HG03280 (cell line): ENCODE data around the gene PXMP4.
"Not testable (repeated sequence)": the region's sequence is repeated elsewhere in the genome, so short reads cannot be mapped to it uniquely, and the experiment has no call there.

Source experiments
- ATAC-seq: cut with Tn5 transposase; IDR thresholded peaks from one replicate; pipeline ENCODE4 v1.9.1; 2021; ENCODE audit warnings: mild to moderate bottlenecking, moderate library complexity; ENCODE audit not compliant: unreplicated experiment

The PXMP4 gene

DNA sequence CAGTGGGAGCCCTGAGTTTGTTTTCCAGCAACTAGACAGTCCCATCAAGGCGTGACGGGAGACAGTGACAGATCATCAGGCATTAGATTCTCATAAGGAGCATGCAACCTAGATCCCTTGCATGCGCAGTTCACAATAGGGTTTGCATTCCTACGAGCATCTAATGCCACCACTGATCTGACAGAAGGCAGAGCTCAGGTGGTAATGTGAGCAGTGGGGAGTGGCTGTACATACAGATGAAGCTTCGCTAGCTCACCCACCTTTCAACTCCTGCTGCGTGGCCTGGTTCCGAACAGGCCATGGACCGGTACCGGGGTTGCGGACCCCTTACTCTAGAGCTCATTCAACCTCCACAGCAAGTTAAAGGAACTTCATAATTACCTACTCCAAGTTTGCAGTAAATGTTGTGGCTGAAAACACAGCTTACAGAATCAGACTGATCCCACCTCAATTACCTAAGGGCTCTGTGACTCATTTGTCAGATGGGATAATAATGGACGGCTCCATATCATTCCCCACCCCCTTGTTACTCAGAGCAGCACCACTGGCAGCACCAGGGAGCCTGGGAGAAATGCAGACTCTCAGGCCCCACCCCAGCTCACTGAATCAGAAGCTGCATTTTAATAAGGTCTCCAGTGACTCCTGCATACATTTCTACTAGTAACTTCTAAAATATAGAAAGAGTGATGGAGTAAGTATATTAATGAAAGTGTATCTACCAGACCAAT is 15.7 kb downstream of the PXMP4 start:
- ATAC-seq: no peak

DNA sequence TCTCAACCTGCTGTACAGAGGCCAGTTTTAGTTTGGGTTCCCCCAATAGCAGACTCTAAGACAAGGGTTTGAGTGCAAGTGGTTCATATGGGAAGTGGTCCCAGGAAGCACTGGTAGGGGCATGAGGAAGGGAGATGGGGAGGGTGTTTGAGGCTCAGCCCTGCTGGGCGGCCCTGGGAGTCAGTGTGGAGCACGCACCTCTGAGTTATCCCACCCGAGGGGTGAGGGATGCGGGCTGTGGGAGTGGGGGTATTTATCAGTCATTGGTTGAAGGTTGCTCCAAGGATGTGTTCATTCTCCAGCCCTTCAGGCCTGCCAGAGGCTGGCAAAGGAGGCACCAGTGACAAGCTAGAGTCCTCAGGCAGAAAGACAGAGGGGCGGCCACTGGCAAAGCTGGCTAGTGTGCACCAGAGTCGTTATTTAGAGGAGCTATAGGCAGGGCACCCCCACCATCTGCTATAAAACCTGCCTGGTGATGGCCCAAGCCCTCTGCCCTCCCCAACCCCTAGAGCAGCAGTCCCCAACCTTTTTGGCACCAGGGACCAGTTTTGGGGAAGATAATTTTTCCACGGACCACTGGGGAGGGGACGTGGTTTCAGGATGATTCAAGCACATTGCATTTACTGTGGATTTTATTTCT is 16.5 kb downstream of the PXMP4 start:
- no peak for ATAC-seq

DNA sequence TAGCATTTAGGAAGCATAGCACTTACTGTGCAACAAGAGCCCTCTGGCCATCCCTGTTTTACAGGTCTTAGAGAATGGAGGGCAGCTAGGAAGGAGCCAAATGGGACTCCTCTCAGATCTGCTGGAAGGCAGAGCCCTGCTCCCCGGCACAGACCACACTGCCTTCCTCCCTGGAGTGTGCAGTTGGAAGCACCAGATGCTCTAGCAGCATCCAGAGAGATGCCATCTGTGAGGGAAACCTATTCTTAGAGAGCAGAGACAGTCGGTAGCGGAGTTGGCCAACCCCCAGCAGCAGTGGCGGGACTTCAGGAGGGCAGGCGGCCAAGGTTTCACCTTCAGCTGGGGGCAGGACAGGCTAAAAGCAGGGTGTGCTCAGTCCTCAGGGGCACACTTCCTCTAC is 17.2 kb downstream of the PXMP4 start:
- no peak for ATAC-seq

DNA sequence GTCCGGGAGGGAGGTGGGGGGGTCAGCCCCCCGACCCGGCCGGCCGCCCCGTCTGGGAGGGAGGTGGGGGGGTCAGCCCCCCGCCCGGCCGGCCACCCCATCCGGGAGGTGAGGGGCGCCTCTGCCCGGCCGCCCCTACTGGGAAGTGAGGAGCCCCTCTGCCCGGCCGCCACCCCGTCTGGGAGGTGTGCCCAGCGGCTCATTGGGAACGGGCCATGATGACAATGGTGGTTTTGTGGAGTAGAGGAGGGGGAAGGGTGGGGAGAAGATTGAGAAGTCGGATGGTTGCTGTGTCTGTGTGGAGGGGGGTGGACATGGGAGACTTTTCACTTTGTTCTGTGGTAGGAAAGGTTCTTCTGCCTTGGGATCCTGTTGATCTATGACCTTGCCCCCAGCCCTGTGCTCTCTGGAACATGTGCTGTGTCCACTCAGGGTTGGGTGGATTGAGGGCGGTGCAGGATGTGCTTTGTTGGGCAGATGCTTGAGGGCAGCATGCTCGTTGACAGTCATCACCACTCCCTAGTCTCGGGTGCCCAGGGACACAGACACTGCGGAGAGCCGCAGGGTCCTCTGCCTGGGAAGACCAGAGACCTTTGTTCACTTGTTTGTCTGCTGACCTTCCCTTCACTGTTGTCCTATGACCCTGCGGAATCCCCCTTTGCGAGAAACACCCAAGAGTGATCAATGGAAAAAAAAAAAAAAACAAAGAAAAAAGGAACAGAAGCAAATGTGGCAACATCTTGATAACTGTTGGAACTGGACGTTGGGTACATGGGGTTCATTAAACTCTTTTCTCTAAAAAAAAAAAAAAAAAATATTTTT is 18.3 kb downstream of the PXMP4 start:
- ATAC-seq: no peak

DNA sequence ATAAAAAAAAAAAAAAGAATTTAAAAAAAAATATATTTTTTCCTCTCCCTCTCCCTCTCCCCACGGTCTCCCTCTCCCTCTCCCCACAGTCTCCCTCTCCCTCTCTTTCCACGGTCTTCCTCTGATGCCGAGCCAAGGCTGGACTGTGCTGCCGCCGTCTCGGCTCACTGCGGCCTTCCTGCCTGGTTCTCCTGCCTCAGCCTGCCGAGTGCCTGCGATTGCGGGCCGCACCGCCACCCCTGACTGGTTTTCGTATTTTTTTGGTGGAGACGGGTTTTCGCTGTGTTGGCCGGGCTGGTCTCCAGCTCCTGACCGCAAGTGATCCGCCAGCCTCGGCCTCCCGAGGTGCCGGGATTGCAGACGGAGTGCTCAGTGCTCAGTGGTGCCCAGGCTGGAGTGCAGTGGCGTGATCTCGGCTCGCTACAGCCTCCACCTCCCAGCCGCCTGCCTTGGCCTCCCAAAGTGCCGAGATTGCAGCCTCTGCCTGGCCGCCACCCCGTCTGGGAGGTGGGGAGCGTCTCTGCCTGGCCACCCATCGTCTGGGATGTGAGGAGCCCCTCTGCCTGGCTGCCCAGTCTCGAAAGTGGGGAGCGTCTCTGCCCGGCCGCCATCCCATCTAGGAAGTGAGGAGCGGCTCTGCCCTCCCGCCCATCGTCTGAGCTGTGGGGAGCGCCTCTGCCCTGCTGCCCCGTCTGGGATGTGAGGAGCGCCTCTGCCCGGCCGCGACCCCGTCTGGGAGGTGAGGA is 19.2 kb downstream of the PXMP4 start:
- ATAC-seq: not testable (repeated sequence)

DNA sequence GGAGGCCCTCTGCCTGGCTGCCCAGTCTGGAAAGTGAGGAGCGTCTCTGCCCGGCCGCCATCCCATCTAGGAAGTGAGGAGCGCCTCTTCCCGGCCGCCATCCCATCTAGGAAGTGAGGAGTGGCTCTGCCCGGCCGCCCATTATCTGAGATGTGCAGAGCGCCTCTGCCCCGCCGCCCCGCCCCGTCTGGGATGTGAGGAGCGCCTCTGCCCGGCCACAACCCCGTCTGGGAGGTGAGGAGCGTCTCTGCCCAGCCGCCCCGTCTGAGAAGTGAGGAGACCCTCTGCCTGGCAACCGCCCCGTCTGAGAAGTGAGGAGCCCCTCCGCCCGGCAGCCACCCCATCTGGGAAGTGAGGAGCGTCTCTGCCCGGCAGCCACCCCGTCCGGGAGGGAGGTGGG is 21.1 kb downstream of the PXMP4 start:
- not testable (repeated sequence) for ATAC-seq

DNA sequence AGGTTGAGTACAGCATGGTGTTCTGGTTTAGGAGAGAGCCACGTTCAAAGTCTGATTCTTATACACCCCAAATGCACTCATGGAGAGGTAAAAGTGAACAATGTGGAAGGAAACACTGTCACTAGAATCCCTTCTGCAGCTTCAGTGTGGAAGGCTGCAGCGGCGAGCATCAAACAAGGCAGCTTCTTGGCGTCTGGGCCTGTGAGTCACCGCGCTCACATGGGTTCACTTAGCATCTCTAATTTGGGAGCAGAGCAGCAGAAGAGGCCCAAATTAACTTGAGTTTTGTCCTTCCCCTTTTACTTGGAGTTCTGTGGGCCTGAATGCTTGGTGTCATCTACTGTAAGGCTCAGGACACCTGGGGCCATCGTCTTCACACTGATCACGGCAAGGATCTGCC is 23.0 kb downstream of the PXMP4 start:
- ATAC-seq: no peak

DNA sequence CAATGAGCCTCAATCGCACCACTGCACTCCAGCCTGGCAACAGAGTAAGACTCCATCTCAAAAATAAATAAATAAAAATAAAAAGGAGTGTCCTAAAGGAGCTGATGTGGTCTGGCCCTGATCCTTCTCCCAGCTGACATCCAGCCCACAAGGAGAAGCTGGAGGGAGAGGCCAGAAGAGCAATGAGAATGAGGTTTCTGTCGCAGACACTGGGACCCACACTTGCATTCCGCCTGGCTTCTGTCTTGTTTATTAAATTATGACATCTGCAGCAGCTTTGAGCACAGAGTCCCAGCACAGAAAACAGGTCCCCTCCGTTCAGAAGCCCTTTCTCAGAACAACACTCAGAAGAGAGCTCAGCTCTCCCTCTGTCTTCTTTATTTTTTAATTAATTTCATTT is 23.7 kb downstream of the PXMP4 start:
- ATAC-seq: no peak

DNA sequence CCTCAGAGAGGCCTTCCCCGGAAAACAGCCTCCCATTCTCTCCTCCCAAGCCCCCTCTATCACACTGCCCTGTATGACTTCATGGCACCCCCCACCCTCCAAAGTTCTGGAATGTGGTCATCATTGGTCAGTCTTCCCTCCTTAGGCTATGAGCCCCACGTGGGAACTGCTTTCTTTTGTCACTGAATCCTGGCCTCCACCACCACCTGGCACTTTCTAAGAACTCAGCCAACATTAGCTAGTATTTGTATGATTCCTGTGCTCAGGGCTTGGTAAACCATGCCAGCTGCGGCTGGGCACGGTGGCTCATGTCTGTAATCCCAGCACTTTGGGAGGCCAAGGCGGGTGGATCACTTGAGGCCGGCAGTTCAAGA is 25.5 kb downstream of the PXMP4 start:
- no peak for ATAC-seq

DNA sequence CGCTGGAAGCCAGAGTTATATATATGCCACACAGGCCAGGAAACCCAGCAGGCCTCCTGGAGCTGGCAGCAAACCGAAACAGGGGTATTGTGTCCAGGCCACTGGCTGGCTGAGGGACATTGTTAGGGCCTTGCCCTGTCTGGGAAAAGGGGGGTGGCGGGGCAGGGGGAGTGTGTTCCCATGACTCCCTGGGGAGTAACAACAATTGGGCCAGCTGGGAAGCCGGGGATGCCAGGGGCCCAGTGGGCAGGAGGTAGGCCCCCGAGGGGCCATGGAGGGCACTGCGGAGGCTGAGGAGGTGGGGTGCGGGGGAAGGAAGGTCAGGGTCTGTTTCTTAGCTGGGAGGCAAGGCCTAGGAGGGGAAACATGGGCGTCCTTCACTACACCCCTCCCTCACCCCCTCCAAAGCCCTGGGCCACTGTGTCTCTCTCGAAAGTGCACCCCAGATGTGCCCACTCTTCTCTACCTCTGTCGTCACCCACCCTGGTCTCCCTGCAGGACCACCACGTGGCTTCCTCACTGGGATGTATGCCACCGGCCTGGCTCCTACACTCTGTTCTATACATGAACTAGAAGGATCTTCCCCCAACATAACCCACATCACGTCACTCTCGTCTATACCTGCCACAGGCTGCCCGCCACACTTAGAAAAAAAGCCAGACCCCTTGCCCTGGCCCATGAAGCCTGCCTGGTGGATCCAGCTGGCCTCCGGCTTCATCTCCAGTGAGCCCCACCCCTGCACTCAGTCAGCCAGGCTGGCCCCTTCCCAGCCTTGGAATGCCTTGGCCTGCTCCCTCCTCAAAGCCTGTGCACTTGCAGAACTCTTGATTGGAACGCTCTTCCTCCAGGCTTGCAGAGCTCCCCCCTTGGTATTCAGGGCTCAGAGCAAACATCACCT is 26.1 kb downstream of the PXMP4 start:
- no peak for ATAC-seq

DNA sequence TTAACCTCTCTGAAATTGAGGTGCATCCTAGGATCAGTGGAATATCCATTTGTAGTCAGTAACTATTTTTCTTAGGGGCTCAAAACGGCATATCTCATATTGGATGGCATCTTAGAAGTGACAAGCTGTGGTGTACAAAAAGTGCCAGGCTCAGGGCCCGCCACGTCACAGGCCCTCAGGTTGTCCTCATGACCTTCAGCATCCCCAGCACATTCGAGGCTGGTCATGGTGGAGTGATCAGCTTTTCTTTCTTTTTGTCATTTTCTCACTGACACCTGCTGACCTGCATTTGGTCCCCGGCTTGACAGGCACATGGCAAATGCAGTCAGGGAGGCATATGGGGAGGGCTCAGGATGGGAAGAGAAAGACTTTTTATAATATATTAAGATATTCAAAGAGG is 26.8 kb downstream of the PXMP4 start:
- ATAC-seq: no peak

DNA sequence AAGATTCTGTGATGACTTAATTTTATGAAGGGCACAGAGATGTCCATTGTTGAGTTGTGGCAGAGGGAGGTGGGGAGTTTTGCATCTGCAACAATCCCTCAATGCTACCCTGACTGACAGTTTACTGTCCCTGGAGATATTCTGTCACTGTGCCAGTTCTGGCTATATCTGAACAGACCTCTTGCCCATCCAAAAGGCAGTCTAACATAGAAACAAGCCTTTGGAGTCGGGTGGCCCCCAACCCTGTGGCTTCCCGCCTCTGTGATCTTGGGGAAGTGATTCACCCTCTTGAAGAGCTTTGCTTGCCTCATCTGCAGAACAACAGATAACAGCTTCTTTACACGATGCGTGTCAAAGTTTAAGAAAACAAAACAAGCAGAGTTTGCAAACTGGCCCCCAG is 30.1 kb downstream of the PXMP4 start:
- ATAC-seq: no peak

DNA sequence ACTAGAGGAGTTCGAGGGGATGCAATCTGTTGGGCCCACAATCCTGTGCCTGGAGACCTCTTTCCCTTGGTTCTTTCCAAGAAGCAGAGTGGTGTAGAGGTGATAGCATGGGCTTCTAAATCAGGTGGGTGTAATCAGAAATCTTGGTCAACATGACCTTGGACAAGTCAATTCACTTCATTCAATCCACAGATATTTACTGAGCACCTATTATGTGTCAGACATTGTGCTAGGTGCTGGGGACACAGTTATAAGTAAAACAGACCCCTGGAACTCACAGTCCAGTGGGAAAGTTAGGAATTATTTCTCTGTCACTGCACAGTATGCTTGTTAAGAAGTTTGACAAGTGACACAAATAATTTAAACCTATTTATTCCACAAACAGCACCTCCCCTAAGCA is 30.6 kb downstream of the PXMP4 start:
- ATAC-seq: no peak

DNA sequence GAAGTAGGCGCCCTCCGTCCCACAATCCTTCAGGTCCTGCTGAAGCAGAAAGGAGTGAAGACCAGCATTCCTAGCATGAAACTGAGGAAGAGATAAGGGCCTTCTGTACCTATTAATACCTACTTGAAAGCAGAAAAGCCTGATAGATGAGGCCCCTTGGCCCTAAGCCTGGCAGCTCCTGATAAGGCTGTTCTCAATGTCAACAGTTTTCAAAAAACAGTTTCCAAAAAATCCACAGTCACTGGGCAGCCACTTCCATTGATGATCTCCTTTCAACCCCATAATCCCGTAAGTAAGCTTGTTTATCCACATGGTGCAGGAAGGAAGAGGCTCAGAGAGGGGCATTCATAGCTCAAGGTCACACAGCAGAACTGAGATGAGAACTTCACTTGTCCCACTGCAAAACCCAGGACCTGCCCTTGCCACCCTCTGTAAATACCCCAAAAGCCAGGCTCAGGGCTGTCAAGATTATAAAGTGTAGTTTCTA is 31.1 kb downstream of the PXMP4 start:
- ATAC-seq: no peak

DNA sequence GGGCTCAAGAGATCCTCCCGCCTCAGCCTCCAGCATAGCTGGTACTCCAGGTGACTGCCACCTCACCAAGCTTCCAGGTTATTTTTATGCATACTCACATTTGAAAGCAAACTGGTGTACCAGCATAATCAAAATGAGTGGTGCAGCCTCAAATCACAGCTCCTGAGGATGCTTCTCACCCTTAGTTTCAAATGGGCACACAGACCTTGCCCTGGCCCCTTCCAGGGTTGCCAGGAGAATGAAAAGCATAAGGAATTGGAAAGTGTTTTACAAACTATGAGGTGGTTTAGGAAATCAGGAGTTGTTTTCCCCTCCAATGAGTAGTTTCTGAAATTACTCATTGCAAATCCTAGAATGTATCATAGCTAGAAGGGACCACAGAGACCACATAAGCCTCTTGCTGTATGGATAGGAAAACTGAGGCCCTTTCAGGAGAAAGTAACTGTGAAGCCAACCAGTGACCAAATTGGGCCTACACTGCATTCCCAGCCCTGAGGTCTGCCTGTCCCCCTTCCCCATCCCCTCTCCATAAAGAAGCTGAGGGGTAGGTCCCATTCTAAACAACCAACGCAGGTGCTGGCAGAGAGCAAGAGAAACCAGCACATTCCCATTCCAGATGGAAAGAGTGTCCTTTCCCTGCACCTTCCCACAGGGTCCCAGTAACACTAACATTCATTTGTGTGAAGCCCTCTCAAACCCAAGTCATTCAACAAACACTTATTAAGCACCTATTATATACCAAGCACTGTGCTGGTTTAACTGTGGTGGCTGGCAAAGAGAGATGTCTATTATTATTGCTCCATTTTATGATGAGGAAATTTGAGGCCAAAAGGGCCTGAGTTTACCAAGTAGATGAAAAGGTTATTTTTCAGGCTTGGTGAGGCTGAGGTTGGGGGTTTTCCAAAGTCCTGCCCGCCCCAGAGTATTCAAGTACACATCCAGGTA is 31.8 kb downstream of the PXMP4 start:
- no peak for ATAC-seq

DNA sequence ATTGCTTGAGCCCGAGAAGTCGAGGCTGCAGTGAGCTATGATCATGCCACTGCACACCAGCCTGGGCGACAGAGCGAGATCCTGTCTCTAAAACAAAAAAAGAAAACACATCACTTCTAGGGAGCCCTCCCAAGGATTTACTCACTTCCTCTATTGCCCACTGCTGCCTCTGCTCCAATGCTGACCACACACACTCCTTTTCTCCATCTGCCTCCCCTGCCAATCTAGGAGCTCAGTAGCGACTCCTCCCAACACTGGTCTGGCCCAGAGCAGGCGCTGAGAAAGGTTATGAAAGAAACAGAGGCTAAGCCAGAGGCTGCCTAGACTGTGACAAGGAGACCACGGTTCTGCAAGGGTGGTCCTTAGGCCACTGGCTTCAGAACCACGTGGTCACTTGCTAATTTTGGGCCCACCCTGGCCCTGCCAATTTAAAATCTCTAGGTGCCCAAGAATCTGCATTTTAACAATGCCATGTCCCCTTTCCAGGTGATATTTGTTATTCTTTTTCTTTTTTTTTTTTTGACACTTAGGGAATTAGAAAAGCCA is 32.7 kb downstream of the PXMP4 start:
- ATAC-seq: no peak

DNA sequence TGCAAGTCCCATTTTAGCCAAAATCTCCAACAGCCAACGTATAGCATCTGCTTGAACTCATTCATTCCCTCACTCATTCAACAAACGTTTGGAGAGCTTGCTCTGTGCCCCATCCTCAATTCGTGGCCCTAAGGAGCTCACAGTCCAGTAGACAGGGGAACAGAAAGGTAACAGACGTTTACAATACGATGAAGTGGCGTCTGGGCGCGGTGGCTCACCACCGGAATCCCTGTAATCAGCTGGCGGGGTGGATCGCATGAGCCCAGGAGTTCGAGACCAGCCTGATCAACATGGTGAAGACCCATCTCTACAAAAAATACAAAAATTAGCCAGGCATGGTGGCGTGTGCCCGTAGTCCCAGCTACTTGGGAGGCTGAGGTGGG is 33.1 kb downstream of the PXMP4 start:
- ATAC-seq: no peak

DNA sequence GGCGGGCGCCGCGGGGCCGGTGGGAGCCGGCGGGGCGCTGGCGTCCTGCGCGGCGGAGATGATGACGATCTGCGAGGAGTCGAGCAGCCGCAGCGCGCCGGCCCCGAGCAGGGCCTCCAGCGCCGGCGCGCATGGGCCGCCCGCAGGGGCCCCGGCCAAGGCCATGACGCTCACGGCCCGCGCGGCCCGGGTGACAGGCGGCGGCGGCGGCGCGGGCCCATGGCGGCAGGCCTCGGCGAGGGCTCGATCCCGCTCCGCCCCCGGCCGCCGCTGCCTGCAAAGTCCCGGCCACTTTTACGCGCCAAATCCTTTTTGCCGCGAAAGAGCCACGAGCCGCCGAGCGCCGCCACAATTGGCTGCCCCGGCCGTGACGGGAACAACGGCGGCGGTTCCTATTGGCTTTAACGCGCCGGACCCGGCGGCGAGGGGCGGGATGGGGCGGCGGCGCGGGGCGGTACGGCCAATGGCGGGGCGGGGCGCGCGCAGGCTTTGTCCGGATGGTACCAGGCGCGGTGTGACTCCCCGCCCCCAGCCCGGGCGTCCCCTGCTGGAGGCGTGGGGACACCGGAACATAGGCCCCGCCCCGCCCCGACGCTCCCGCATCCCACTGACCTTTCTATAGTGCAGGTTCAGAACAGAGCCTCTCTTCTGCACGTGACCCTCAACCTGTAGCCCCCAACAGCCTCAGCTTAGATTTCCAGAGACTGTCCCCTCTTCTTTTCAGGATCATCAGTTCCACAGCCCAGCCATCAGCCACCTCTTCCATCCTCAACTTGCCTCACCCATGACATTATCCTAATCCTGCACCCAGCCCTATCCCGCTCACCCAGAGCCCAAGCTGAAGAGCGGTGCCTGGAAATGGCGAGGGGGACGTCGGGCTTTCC is 33.8 kb downstream of the PXMP4 start, which contains the start of gene E2F1:
TSS of gene E2F1 (minus strand) at position 286 of the 884 bp plus-strand sequence. CDS start at position 165, 121 bp downstream.
- peak; percentile 82 for ATAC-seq
